ENCODE measurements around the gene FUT8.

FUT8 gene

DNA sequence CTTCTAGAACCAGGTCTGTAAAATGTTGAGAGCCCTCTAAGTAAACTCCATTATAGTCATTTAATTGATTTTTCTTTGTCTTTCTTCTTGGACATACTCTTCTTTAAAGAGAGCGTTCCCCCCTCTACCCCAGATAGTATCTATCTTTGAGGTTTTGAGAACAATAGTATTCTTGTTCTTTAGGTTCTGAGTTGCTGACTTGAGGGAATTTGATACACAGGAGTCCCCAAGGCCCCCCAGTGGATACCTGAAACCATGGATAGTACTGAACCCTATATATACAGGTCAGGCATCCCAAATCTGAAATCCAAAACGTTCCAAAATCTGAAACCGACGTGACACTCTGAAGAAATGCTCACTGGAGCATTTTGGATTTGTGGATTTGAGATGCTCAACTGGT, 65.5 kb downstream of the FUT8 start:
- TF ChIP-seq CEBPB (IDR thresholded peaks at IDR 0.05) (no peak), NFIC (IDR thresholded peaks at IDR 0.05) (no peak), TAF1 (IDR thresholded peaks at IDR 0.05; ENCODE audit: low read depth) (no peak), RAD21 (IDR thresholded peaks at IDR 0.05; ENCODE audit: low read depth) (no peak), CREB1 (IDR thresholded peaks at IDR 0.05; ENCODE audit: low read depth) (no peak), EGR1 (IDR thresholded peaks at IDR 0.05) (no peak), YY1 (IDR thresholded peaks at IDR 0.05; ENCODE audit: low read depth) (no peak), TEAD4 (IDR thresholded peaks at IDR 0.05) (no peak), FOXM1 (IDR thresholded peaks at IDR 0.05; ENCODE audit: borderline replicate concordance, low read depth) (no peak), ZBTB7A (IDR thresholded peaks at IDR 0.05; ENCODE audit: low read depth) (no peak), EP300 (IDR thresholded peaks at IDR 0.05; ENCODE audit: borderline replicate concordance) (no peak), TCF12 (IDR thresholded peaks at IDR 0.05; ENCODE audit: low read depth) (no peak)
- TF ChIP-seq, protein P1, sequence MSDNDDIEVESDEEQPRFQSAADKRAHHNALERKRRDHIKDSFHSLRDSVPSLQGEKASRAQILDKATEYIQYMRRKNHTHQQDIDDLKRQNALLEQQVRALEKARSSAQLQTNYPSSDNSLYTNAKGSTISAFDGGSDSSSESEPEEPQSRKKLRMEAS (IDR thresholded peaks at IDR 0.05): no peak
- TF ChIP-seq, protein P2, sequence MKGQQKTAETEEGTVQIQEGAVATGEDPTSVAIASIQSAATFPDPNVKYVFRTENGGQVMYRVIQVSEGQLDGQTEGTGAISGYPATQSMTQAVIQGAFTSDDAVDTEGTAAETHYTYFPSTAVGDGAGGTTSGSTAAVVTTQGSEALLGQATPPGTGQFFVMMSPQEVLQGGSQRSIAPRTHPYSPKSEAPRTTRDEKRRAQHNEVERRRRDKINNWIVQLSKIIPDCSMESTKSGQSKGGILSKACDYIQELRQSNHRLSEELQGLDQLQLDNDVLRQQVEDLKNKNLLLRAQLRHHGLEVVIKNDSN (IDR thresholded peaks at IDR 0.05): no peak
- TF ChIP-seq, protein P3, sequence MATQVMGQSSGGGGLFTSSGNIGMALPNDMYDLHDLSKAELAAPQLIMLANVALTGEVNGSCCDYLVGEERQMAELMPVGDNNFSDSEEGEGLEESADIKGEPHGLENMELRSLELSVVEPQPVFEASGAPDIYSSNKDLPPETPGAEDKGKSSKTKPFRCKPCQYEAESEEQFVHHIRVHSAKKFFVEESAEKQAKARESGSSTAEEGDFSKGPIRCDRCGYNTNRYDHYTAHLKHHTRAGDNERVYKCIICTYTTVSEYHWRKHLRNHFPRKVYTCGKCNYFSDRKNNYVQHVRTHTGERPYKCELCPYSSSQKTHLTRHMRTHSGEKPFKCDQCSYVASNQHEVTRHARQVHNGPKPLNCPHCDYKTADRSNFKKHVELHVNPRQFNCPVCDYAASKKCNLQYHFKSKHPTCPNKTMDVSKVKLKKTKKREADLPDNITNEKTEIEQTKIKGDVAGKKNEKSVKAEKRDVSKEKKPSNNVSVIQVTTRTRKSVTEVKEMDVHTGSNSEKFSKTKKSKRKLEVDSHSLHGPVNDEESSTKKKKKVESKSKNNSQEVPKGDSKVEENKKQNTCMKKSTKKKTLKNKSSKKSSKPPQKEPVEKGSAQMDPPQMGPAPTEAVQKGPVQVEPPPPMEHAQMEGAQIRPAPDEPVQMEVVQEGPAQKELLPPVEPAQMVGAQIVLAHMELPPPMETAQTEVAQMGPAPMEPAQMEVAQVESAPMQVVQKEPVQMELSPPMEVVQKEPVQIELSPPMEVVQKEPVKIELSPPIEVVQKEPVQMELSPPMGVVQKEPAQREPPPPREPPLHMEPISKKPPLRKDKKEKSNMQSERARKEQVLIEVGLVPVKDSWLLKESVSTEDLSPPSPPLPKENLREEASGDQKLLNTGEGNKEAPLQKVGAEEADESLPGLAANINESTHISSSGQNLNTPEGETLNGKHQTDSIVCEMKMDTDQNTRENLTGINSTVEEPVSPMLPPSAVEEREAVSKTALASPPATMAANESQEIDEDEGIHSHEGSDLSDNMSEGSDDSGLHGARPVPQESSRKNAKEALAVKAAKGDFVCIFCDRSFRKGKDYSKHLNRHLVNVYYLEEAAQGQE (IDR thresholded peaks at IDR 0.05; ENCODE audit: low read depth): no peak

DNA sequence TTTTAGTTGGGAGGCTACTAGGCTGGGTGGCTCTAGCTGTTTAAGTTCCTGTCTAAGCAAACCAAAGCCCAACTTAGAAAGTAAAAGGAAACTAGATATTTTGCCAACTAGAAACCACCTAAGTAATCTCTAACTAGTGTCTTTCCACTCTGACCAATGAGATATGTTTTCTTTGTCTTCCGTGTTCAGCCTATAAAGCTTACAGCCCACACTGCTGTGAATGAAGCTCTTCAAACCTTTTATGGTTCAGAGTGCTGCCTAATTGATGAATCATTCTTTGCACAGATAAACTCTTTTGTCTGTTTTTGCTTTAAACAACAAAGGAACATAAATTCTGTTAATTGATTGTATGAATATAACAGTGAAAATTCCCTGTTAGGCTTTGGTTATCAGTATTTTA, 66.1 kb downstream of the FUT8 start:
- TF ChIP-seq, protein P3 (IDR thresholded peaks at IDR 0.05; ENCODE audit: low read depth): no peak
- TF ChIP-seq TAF1 (IDR thresholded peaks at IDR 0.05; ENCODE audit: low read depth): no peak
- no peak for TF ChIP-seq RAD21 (IDR thresholded peaks at IDR 0.05; ENCODE audit: low read depth)
- no peak for TF ChIP-seq FOXM1 (IDR thresholded peaks at IDR 0.05; ENCODE audit: borderline replicate concordance, low read depth)
- TF ChIP-seq TCF12 (IDR thresholded peaks at IDR 0.05; ENCODE audit: low read depth): no peak
- TF ChIP-seq NFIC (IDR thresholded peaks at IDR 0.05): no peak
- no peak for TF ChIP-seq TEAD4 (IDR thresholded peaks at IDR 0.05)
- TF ChIP-seq ZBTB7A (IDR thresholded peaks at IDR 0.05; ENCODE audit: low read depth): no peak
- no peak for TF ChIP-seq EP300 (IDR thresholded peaks at IDR 0.05; ENCODE audit: borderline replicate concordance)
- TF ChIP-seq EGR1 (IDR thresholded peaks at IDR 0.05): no peak
- no peak for TF ChIP-seq CREB1 (IDR thresholded peaks at IDR 0.05; ENCODE audit: low read depth)

DNA sequence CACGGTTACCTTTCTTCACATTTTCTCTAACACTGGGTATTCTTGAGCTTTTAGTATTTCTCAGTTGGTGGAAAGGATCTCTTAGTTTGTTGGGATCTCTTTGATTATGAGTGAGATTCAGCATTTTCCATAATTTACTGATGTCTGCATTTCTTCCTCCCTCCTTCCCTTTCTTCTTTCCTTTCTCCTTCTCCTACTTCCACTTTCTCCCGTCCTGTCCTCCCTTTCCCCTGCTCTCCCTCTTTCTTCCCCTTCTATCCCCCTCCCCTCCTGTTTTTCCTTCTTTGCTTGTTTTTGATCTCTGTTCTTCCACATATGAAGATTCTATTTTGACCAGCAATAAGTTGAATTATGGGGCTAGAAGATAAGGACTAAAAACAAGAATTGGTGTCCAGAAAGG, 66.9 kb downstream of the FUT8 start:
- TF ChIP-seq FOXM1 (IDR thresholded peaks at IDR 0.05; ENCODE audit: borderline replicate concordance, low read depth) (no peak), YY1 (IDR thresholded peaks at IDR 0.05; ENCODE audit: low read depth) (no peak), CREB1 (IDR thresholded peaks at IDR 0.05; ENCODE audit: low read depth) (no peak), CEBPB (IDR thresholded peaks at IDR 0.05) (no peak), ZBTB7A (IDR thresholded peaks at IDR 0.05; ENCODE audit: low read depth) (no peak), EP300 (IDR thresholded peaks at IDR 0.05; ENCODE audit: borderline replicate concordance) (no peak), RAD21 (IDR thresholded peaks at IDR 0.05; ENCODE audit: low read depth) (no peak), NFIC (IDR thresholded peaks at IDR 0.05) (no peak), TCF12 (IDR thresholded peaks at IDR 0.05; ENCODE audit: low read depth) (no peak), TEAD4 (IDR thresholded peaks at IDR 0.05) (no peak), EGR1 (IDR thresholded peaks at IDR 0.05) (no peak), TAF1 (IDR thresholded peaks at IDR 0.05; ENCODE audit: low read depth) (no peak)
- TF ChIP-seq, protein P1 (IDR thresholded peaks at IDR 0.05): no peak
- TF ChIP-seq, protein P2 (IDR thresholded peaks at IDR 0.05): no peak
- TF ChIP-seq, protein P3 (IDR thresholded peaks at IDR 0.05; ENCODE audit: low read depth): no peak

DNA sequence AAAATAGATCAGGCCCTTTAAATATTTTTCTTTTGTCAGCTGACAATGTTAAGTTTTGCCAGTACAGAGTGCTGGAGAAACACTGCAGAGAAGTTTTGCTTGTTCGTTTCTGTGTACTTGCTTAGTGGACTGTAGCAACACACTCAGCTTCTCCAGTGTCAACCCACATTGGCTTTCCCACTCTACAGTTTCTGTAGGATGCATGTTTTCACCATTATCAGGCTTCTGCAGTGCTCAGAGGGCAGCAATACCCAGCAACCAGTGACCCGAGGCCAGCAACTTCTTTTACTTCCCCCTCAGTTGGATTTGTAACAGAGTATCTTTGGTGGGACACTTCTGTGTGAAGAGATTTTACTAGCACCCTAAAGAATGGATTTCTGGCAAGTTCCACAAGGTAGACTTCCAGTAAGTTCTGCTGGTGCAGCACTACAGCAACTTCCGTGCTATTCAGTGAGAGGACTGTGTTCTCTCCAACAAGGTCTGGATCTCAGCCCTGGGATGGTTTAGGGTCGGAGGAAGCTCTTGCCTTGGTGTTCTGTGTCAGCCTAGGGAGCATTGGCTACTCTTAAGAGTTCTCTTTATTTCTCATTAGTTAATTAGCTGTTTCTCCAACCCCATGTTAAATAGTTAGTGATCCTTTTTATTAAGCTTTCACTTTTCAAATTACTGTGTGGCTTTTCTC, 70.4 kb downstream of the FUT8 start:
- TF ChIP-seq YY1 (IDR thresholded peaks at IDR 0.05; ENCODE audit: low read depth) (no peak), TAF1 (IDR thresholded peaks at IDR 0.05; ENCODE audit: low read depth) (no peak), EGR1 (IDR thresholded peaks at IDR 0.05) (no peak), RAD21 (IDR thresholded peaks at IDR 0.05; ENCODE audit: low read depth) (no peak), CREB1 (IDR thresholded peaks at IDR 0.05; ENCODE audit: low read depth) (no peak), TEAD4 (IDR thresholded peaks at IDR 0.05) (no peak), FOXM1 (IDR thresholded peaks at IDR 0.05; ENCODE audit: borderline replicate concordance, low read depth) (no peak), TCF12 (IDR thresholded peaks at IDR 0.05; ENCODE audit: low read depth) (no peak), ZBTB7A (IDR thresholded peaks at IDR 0.05; ENCODE audit: low read depth) (no peak), NFIC (IDR thresholded peaks at IDR 0.05) (no peak), EP300 (IDR thresholded peaks at IDR 0.05; ENCODE audit: borderline replicate concordance) (no peak), CEBPB (IDR thresholded peaks at IDR 0.05) (no peak)
- TF ChIP-seq, protein P2 (IDR thresholded peaks at IDR 0.05): no peak
- TF ChIP-seq, protein P3 (IDR thresholded peaks at IDR 0.05; ENCODE audit: low read depth): no peak
- TF ChIP-seq, protein P1 (IDR thresholded peaks at IDR 0.05): no peak

Data from Ishikawa (cell line).